Upper lobe of left lung (tissue), 4 donors: ENCODE results near the gene MEMO1.

Experiments
- CTCF ChIP-seq, 6 experiments: fragments of 450-650 bp in 4 of 6; fragments of 200-600 bp in 2 of 6; sonication (generic) in 2 of 6; IDR thresholded peaks; one replicate each; pipeline ENCODE4 v1.5.1; 2016 to 2019; ENCODE audit warnings: antibody characterized with exemption in 6 of 6
- POLR2AphosphoS5 ChIP-seq, 2 donors: sonication (generic); formaldehyde crosslinking; IDR thresholded peaks; one replicate each; pipeline ENCODE4 v1.5.1; 2017; ENCODE audit warnings: antibody characterized with exemption in 2 of 2

DNA sequence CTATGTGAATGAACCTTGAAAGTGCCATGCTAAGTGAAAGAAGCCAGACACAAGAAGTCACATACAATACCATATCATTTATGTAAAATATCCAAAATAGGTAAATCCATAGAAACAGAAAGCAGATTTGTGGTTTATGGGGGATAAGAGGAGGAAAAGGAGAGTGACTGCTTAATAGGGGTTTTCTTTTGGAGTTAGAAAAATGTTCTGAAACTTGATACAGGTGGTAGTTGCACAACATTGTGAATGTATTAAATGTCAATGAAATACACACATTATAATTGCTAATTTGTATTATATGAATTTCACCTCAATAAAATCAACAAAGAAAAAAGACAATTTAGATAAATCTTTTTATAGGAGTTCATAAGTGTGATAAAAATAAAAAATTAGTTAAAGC, 37.1 kb downstream of the MEMO1 start:
- TF ChIP-seq CTCF (IDR thresholded peaks at IDR 0.05): no peak
- TF ChIP-seq POLR2AphosphoS5 (IDR thresholded peaks at IDR 0.05): no peak
